NT2/D1 (cell line): ENCODE results near the gene XG.

Experiments used
- DNase-seq: peaks from one replicate; pipeline ENCODE4 v3.0.0-alpha.2; 2011; ENCODE audit warnings: low read depth, low spot score
- H3K27me3 ChIP-seq: 2 replicates; pipeline ENCODE4 v1.6.0; 2011; ENCODE audit warnings: mild to moderate bottlenecking; ENCODE audit not compliant: insufficient read length, insufficient read depth
- H3K36me3 ChIP-seq: 2 replicates; pipeline ENCODE4 v1.6.1; 2011; ENCODE audit warnings: mild to moderate bottlenecking, low read length, mixed read lengths; ENCODE audit not compliant: insufficient read depth, insufficient read length
- H3K4me1 ChIP-seq: 2 replicates; pipeline ENCODE4 v1.5.1; 2011; ENCODE audit not compliant: insufficient read depth, insufficient read length
- H3K4me3 ChIP-seq: 2 replicates; pipeline ENCODE4 v1.5.1; 2011; ENCODE audit warnings: low read depth; ENCODE audit not compliant: insufficient read length
- H3K9ac ChIP-seq: 2 replicates; pipeline ENCODE4 v1.6.0; 2011; ENCODE audit warnings: low read depth; ENCODE audit not compliant: insufficient read length
- H3K9me3 ChIP-seq: 2 replicates; pipeline ENCODE4 v1.5.1; 2011; ENCODE audit warnings: mild to moderate bottlenecking, low read length; ENCODE audit not compliant: insufficient read depth
- SUZ12 ChIP-seq: IDR thresholded peaks from 2 replicates; pipeline ENCODE4 v1.6.1; 2011; ENCODE audit not compliant: insufficient read length, insufficient read depth; ENCODE audit errors: extremely low read depth
- YY1 ChIP-seq: IDR thresholded peaks from 2 replicates; pipeline ENCODE4 v1.6.1; 2011; ENCODE audit not compliant: insufficient read length, insufficient read depth
- ZNF274 ChIP-seq: IDR thresholded peaks from 2 replicates; pipeline ENCODE4 v1.6.1; 2011; ENCODE audit warnings: mild to moderate bottlenecking, low read depth, low read length

XG gene

DNA sequence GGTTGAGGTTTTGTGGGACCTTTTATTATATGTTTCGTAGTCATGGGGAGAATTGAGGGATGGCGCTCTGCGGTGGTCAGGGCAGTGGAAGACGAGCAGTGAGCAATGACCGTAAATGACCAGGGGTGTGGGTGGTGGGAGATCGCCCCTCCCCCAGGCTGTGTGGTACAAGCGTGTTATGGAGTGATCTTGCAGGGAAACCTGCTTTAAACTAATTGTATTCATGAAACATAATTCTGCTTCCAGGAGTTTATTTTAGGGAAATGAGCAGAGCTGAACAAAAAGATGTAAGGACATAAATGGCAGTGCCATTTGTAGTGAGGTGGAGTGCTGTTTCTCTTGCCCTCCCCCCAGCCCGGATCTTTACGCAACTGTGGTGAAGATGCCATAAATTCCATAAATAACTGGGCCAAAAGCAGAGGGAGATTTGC lies 97.0 kb downstream of the XG start:
- peak; percentile 15 for DNase-seq
- no peak overlapping the region for H3K4me3 ChIP-seq
- H3K27me3 ChIP-seq: no peaks in the 10 kb centered on the region
- peaks cover 16% of the 10 kb centered on the region for H3K9me3 ChIP-seq
- H3K36me3 ChIP-seq: peaks cover 3% of the 10 kb centered on the region
- H3K4me1 ChIP-seq: no peaks in the 10 kb centered on the region
- H3K9ac ChIP-seq: no peak overlapping the region
- TF ChIP-seq SUZ12 (no peak), ZNF274 (no peak), YY1 (no peak)

DNA sequence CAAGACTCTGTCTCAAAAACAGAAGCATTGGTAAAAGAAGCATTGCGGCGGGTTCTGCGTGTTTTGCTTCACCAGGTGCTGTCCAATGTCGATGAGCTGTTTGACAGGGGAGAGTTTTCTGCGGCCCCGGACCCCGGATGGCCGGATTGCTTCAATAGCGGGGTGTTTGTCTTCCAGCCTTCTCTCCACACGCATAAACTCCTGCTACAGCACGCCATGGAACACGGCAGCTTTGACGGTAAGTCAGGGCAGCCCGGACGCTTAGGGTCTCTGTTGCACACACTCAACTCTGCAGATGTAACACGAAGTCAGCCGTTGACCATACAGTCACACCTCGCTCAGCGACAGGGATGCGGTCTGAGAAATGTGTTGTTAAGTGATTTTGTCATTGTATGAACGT lies 103.1 kb downstream of the XG start:
- Histone ChIP-seq H3K4me1 (no peaks in the 10 kb centered on the region), H3K9me3 (peaks cover 6% of the 10 kb centered on the region; the same call in 1 of the 2 replicates), H3K4me3 (no peak overlapping the region), H3K27me3 (no peaks in the 10 kb centered on the region), H3K9ac (no peak overlapping the region), H3K36me3 (peaks cover 48% of the 10 kb centered on the region)
- no peak for DNase-seq
- TF ChIP-seq SUZ12 (no peak), YY1 (no peak), ZNF274 (no peak)

GRCh38 chrX:2855761-2856160 lies 103.9 kb downstream of the XG start:
- H3K9ac ChIP-seq: no peak overlapping the region
- no peak overlapping the region for H3K4me3 ChIP-seq
- H3K9me3 ChIP-seq: peaks cover 6% of the 10 kb centered on the region; the same call in 1 of the 2 replicates
- no peaks in the 10 kb centered on the region for H3K4me1 ChIP-seq
- TF ChIP-seq ZNF274: no peak
- TF ChIP-seq YY1: no peak
- TF ChIP-seq SUZ12: no peak
- no peaks in the 10 kb centered on the region for H3K27me3 ChIP-seq
- DNase-seq: no peak
- H3K36me3 ChIP-seq: peaks cover 53% of the 10 kb centered on the region

DNA sequence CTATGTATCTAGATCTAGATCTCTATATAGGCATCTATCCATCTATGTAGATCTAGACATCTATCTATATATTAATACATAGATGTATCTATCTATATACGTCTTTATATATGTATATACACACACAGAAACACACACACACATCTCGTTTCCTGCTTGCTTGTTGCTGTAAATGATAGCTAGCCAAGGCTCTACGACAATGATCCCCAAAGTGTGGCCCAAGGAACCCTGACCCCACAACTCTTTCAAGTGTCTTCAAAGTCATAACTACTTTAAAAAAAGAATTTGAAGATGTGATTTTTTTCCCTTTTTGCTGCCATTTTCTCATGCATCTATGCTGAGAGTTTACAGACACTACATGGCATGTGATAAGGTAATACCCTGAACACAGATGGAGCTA lies 105.7 kb downstream of the XG start:
- TF ChIP-seq SUZ12 (no peak), YY1 (no peak), ZNF274 (no peak)
- no peak for DNase-seq
- H3K4me1 ChIP-seq: no peaks in the 10 kb centered on the region
- H3K36me3 ChIP-seq: peaks cover 68% of the 10 kb centered on the region
- H3K27me3 ChIP-seq: no peaks in the 10 kb centered on the region
- 0 out of 2 replicates have a peak, but pooled peaks cover under 1% of the 10 kb centered on the region for H3K9me3 ChIP-seq
- no peak overlapping the region for H3K9ac ChIP-seq
- no peak overlapping the region for H3K4me3 ChIP-seq

GRCh38 chrX:2859197-2859797 lies 107.5 kb downstream of the XG start:
- H3K9me3 ChIP-seq: no peaks in the 10 kb centered on the region

GRCh38 chrX:2862404-2862803 lies 110.6 kb downstream of the XG start:
- Histone ChIP-seq H3K4me3 (no peak overlapping the region), H3K9me3 (no peaks in the 10 kb centered on the region), H3K36me3 (peaks cover 58% of the 10 kb centered on the region), H3K9ac (no peak overlapping the region), H3K4me1 (no peaks in the 10 kb centered on the region), H3K27me3 (no peaks in the 10 kb centered on the region)
- no peak for DNase-seq
- TF ChIP-seq SUZ12 (no peak), ZNF274 (no peak), YY1 (no peak)

More at GRCh38 chrX:2859197-2859797, 107.5 kb downstream of the XG start:
- Histone ChIP-seq H3K4me1 (no peaks in the 10 kb centered on the region), H3K36me3 (peaks cover 64% of the 10 kb centered on the region), H3K27me3 (no peaks in the 10 kb centered on the region), H3K4me3 (no peak overlapping the region), H3K9ac (no peak overlapping the region)
- TF ChIP-seq ZNF274 (no peak), SUZ12 (no peak)
- DNase-seq: no peak

DNA sequence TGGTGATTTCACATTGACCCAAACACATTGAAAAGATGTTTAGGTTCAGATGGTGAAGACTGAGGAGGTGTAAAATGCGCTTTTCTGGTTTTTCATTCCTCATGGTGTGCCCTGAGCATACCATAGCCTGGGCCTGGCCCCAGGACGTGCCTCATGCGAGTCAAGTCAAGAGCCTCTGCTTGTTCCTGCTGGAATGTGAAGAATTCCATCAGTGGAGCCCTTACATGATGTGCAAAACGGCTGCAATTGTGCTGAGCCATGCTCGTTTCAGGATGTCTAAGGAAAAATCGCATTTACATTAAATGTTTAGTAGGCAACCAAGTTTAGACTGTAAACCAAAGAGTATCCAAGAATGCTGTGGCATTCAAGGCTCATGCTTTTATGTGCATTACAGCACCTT lies 111.8 kb downstream of the XG start:
- no peak overlapping the region for H3K9ac ChIP-seq
- H3K27me3 ChIP-seq: no peaks in the 10 kb centered on the region
- no peaks in the 10 kb centered on the region for H3K4me1 ChIP-seq
- DNase-seq: peak; percentile 32
- H3K4me3 ChIP-seq: no peak overlapping the region
- no peaks in the 10 kb centered on the region for H3K9me3 ChIP-seq
- H3K36me3 ChIP-seq: peaks cover 53% of the 10 kb centered on the region
- TF ChIP-seq YY1: no peak
- no peak for TF ChIP-seq SUZ12
- TF ChIP-seq ZNF274: no peak
